ENCODE data around the gene MCM9. TPM values are rescaled to one million over a fixed set of nuclear protein-coding genes. Genes with fewer than 3 reads are reported as not detected.

Gene MCM9
- total and polyA plus RNA-seq, 2 donors (not counting 1 experiment from before 2014, with no cell fraction given), result 14.0 to 54.5 TPM

- Mint-ChIP-seq H3K9me3 (ENCODE audit: insufficient read depth) (no peaks in the 10 kb centered on the region), H3K27ac (no peak overlapping the region), H3K4me1 (no peaks in the 10 kb centered on the region), H3K27me3 (no peaks in the 10 kb centered on the region), H3K4me3 (no peak overlapping the region)
- TF ChIP-seq EZH2 (IDR thresholded peaks at IDR 0.05; ENCODE audit: borderline replicate concordance, insufficient read depth, low read depth, low read length, poor library complexity, severe bottlenecking), result no peak
- TF ChIP-seq, protein P1, sequence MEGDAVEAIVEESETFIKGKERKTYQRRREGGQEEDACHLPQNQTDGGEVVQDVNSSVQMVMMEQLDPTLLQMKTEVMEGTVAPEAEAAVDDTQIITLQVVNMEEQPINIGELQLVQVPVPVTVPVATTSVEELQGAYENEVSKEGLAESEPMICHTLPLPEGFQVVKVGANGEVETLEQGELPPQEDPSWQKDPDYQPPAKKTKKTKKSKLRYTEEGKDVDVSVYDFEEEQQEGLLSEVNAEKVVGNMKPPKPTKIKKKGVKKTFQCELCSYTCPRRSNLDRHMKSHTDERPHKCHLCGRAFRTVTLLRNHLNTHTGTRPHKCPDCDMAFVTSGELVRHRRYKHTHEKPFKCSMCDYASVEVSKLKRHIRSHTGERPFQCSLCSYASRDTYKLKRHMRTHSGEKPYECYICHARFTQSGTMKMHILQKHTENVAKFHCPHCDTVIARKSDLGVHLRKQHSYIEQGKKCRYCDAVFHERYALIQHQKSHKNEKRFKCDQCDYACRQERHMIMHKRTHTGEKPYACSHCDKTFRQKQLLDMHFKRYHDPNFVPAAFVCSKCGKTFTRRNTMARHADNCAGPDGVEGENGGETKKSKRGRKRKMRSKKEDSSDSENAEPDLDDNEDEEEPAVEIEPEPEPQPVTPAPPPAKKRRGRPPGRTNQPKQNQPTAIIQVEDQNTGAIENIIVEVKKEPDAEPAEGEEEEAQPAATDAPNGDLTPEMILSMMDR (IDR thresholded peaks at IDR 0.05), result no peak
- ChIA-PET CTCF (no interaction called here), POLR2A (no interaction called here)
- Histone ChIP-seq H3K4me3 (ENCODE audit: control extremely low read depth in 1 of 5, extremely low read depth in 1 of 5, insufficient read depth in 1 of 5, low read depth in 2 of 5, low read length in 4 of 5) (no peak overlapping the region), H3K79me2 (ENCODE audit: control insufficient read depth, insufficient read depth, low read length) (no peaks in the 10 kb centered on the region), H3K9ac (ENCODE audit: low read length) (no peak overlapping the region), H3K9me3 (ENCODE audit: control extremely low read depth in 1 of 3, control insufficient read depth in 2 of 3, insufficient read depth in 1 of 3, low read length in 2 of 3) (no peaks in the 10 kb centered on the region), H3K27ac (ENCODE audit: low read length in 2 of 2) (no peak overlapping the region), H3K36me3 (replicated peaks in 1 of 2; ENCODE audit: control extremely low read depth in 1 of 2, control insufficient read depth in 1 of 2, extremely low read depth in 1 of 2, insufficient read depth in 2 of 2, low read length in 1 of 2) (peaks cover 4 to 43% of the 10 kb centered on the region in 2 experiments), H2AFZ (ENCODE audit: insufficient read depth, low read depth, low read length, poor library complexity, severe bottlenecking) (no peak overlapping the region), H3K4me2 (replicated peaks; ENCODE audit: low read depth, low read length, poor library complexity, severe bottlenecking) (no peak overlapping the region), H4K20me1 (ENCODE audit: control insufficient read depth, insufficient read depth, low read length, poor library complexity, severe bottlenecking) (no peaks in the 10 kb centered on the region), H3K4me1 (ENCODE audit: control insufficient read depth in 2 of 2, insufficient read depth in 2 of 2, low read length in 2 of 2) (no peaks in the 10 kb centered on the region), H3K27me3 (replicated peaks in 1 of 4; ENCODE audit: control extremely low read depth in 1 of 4, control insufficient read depth in 3 of 4, insufficient read depth in 4 of 4, low read length in 3 of 4) (no peaks in the 10 kb centered on the region)
- DNase-seq (no peak), ATAC-seq (ENCODE audit: low read depth) (no peak)
- intact Hi-C loops (cut with micrococcal nuclease), result no loop called here
- WGBS (ENCODE audit: insufficient coverage), result 92% methylated on average over 1 of the region's 2 CpGs
Observed at GRCh38 chr6:118829817-118830478, 105.0 kb downstream of the MCM9 start.

DNA sequence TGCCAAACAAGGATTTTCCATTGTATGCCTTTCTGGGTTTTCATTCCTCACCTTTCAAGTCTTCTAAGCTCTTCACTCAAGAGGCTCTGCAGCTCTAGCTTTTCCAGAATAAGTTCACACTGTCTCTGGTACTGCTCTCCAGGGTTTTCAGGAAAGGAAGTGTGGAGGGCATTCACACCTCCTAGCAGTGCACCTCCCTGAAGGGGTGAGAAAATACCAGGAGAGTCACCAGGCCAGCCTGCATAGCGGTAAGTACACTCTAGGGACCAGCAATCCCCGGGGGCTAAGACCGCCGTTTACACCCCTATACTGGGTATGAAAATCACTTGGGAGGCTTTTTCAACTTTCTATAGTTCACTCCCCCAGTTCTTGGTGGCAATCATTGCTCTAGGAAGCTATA is 108.9 kb downstream of the MCM9 start:
- CTCF ChIA-PET, result interaction anchor here (1.4 kb wide), 1 partner anchor 49 kb away, joined by 3 read pairs; no protein-coding TSS in a partner anchor
- H3K36me3 ChIP-seq (replicated peaks in 1 of 2; ENCODE audit: control extremely low read depth in 1 of 2, control insufficient read depth in 1 of 2, extremely low read depth in 1 of 2, insufficient read depth in 2 of 2, low read length in 1 of 2), result peaks cover 4 to 60% of the 10 kb centered on the region in 2 experiments
- no CpG with 5 or more reads among the region's 4 CpGs for WGBS (ENCODE audit: insufficient coverage)

More for the DNA sequence above, 108.9 kb downstream of the MCM9 start:
- peaks cover 0 to 3% (median 0%) of the 10 kb centered on the region in 3 donors for H3K9me3 ChIP-seq (ENCODE audit: control extremely low read depth in 1 of 3, control insufficient read depth in 2 of 3, insufficient read depth in 1 of 3, low read length in 2 of 3)
- H3K4me1 ChIP-seq (ENCODE audit: control insufficient read depth in 2 of 2, insufficient read depth in 2 of 2, low read length in 2 of 2), result no peaks in the 10 kb centered on the region
- H3K4me2 ChIP-seq (replicated peaks; ENCODE audit: low read depth, low read length, poor library complexity, severe bottlenecking), result no peak overlapping the region
- POLR2A ChIA-PET, result no interaction called here
- no peak overlapping the region for H3K9ac ChIP-seq (ENCODE audit: low read length)
- no peak overlapping the region for H3K4me3 ChIP-seq (ENCODE audit: control extremely low read depth in 1 of 5, extremely low read depth in 1 of 5, insufficient read depth in 1 of 5, low read depth in 2 of 5, low read length in 4 of 5)
- no peaks in the 10 kb centered on the region for H3K9me3 Mint-ChIP-seq (ENCODE audit: insufficient read depth)
- no peak overlapping the region for H3K27ac ChIP-seq (ENCODE audit: low read length in 2 of 2)
- TF ChIP-seq EZH2 (IDR thresholded peaks at IDR 0.05; ENCODE audit: borderline replicate concordance, insufficient read depth, low read depth, low read length, poor library complexity, severe bottlenecking), result no peak
- TF ChIP-seq, protein P1 (IDR thresholded peaks at IDR 0.05), result no peak
- intact Hi-C loops (cut with micrococcal nuclease), result no loop called here
- no peaks in the 10 kb centered on the region for H4K20me1 ChIP-seq (ENCODE audit: control insufficient read depth, insufficient read depth, low read length, poor library complexity, severe bottlenecking)
- H3K79me2 ChIP-seq (ENCODE audit: control insufficient read depth, insufficient read depth, low read length), result no peaks in the 10 kb centered on the region
- H3K4me3 Mint-ChIP-seq, result no peak overlapping the region
- ATAC-seq (ENCODE audit: low read depth) (no peak), DNase-seq (no peak)
- no peaks in the 10 kb centered on the region for H3K27me3 ChIP-seq (replicated peaks in 1 of 4; ENCODE audit: control extremely low read depth in 1 of 4, control insufficient read depth in 3 of 4, insufficient read depth in 4 of 4, low read length in 3 of 4)
- H3K27me3 Mint-ChIP-seq, result no peaks in the 10 kb centered on the region
- no peak overlapping the region for H3K27ac Mint-ChIP-seq
- H2AFZ ChIP-seq (ENCODE audit: insufficient read depth, low read depth, low read length, poor library complexity, severe bottlenecking), result no peak overlapping the region
- no peaks in the 10 kb centered on the region for H3K4me1 Mint-ChIP-seq
